ENCODE measurements around the gene CDA.

CDA gene

DNA sequence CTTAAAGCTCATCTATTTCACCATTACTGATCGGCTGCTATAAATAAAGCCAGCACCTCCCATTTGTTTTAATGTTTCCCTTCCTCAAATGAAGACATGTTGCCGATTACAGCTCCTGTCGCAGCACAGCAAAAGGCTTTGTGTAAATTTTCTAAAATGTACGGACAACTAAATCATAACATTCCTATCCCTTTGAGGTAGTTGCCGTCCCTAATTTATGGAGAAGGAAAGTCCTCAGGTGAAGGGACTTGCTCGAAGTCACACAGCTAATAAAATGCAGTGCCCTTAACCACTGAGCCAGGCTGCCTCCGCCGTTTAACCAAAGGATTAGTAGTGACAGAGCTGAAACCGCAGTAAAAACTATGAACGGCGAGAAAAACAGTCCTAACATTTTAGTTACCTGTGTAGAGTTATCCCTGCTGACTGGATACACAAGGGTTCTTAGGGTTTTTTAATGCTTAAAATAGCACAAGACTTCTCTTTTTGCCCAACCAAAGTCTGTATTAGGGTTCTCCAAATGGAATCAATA, 45.2 kb downstream of the CDA start:
- no peak for DNase-seq (ENCODE audit: low read depth)
- peak overlapping the region; percentile 58 for H3K4me3 ChIP-seq (replicated peaks; ENCODE audit: low read depth, low read length)
- TF ChIP-seq, protein P1, sequence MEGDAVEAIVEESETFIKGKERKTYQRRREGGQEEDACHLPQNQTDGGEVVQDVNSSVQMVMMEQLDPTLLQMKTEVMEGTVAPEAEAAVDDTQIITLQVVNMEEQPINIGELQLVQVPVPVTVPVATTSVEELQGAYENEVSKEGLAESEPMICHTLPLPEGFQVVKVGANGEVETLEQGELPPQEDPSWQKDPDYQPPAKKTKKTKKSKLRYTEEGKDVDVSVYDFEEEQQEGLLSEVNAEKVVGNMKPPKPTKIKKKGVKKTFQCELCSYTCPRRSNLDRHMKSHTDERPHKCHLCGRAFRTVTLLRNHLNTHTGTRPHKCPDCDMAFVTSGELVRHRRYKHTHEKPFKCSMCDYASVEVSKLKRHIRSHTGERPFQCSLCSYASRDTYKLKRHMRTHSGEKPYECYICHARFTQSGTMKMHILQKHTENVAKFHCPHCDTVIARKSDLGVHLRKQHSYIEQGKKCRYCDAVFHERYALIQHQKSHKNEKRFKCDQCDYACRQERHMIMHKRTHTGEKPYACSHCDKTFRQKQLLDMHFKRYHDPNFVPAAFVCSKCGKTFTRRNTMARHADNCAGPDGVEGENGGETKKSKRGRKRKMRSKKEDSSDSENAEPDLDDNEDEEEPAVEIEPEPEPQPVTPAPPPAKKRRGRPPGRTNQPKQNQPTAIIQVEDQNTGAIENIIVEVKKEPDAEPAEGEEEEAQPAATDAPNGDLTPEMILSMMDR (IDR thresholded peaks at IDR 0.05; ENCODE audit: low read length, missing control alignments): no peak

- DNase-seq (ENCODE audit: low read depth): peak; percentile 39
- TF ChIP-seq, protein P1 (IDR thresholded peaks at IDR 0.05; ENCODE audit: low read length, missing control alignments): no peak
- peak overlapping the region; percentile 58 for H3K4me3 ChIP-seq (replicated peaks; ENCODE audit: low read depth, low read length)
Measured at GRCh38 chr1:20634594-20635084, 45.7 kb downstream of the CDA start.

GRCh38 chr1:20636785-20637347, 48.0 kb downstream of the CDA start:
- H3K4me3 ChIP-seq (replicated peaks; ENCODE audit: low read depth, low read length): no peak overlapping the region
- DNase-seq (ENCODE audit: low read depth): no peak
- TF ChIP-seq, protein P1 (IDR thresholded peaks at IDR 0.05; ENCODE audit: low read length, missing control alignments): no peak

DNA sequence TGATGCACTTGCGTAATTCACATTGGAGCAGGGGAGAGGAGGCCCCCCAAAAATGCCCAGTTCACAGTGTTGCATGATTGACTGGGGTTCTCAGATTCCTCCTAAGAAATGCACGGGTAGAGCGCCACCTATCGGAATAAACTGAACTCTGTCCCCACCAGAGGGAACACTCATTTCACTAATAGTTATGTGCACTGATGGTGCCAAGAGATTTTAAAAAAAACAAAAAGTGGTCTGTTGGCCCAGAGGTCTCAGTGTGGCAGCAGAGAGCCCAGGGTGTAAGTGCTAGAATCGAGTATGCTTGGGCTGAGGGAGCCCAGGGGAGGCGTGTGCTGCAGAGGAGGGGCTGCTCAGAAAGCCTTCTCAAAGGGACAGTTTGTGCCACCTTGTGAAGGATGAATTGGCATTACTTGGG, 51.3 kb downstream of the CDA start:
- peak; percentile 69 for DNase-seq (ENCODE audit: low read depth)
- TF ChIP-seq, protein P1 (IDR thresholded peaks at IDR 0.05; ENCODE audit: low read length, missing control alignments): peak; percentile 77
- H3K4me3 ChIP-seq (replicated peaks; ENCODE audit: low read depth, low read length): no peak overlapping the region

GRCh38 chr1:20641975-20642374, 53.1 kb downstream of the CDA start:
- TF ChIP-seq, protein P1 (IDR thresholded peaks at IDR 0.05; ENCODE audit: low read length, missing control alignments): no peak
- DNase-seq (ENCODE audit: low read depth): no peak
- no peak overlapping the region for H3K4me3 ChIP-seq (replicated peaks; ENCODE audit: low read depth, low read length)

GRCh38 chr1:20643080-20643479, 54.2 kb downstream of the CDA start:
- H3K4me3 ChIP-seq (replicated peaks; ENCODE audit: low read depth, low read length): no peak overlapping the region
- TF ChIP-seq, protein P1 (IDR thresholded peaks at IDR 0.05; ENCODE audit: low read length, missing control alignments): no peak
- DNase-seq (ENCODE audit: low read depth): no peak

- no peak overlapping the region for H3K4me3 ChIP-seq (replicated peaks; ENCODE audit: low read depth, low read length)
- DNase-seq (ENCODE audit: low read depth): no peak
- TF ChIP-seq, protein P1 (IDR thresholded peaks at IDR 0.05; ENCODE audit: low read length, missing control alignments): no peak
Measured at GRCh38 chr1:20644416-20644815, 55.5 kb downstream of the CDA start.
